Thyroid gland (tissue), 4 donors: ENCODE data around the gene OR1F1. TPM values are rescaled to one million over a fixed set of nuclear protein-coding genes. Genes with fewer than 3 reads are reported as not detected.

ENCODE experiments used
- DNase-seq, 2 donors: peaks; one replicate each; pipeline ENCODE4 v3.0.0-alpha.2; 2019
- H3K27ac ChIP-seq, 3 donors: fragments of 200-600 bp; sonication (generic); 1 replicate in 2 of 3; 2 replicates in 1 of 3; pipeline ENCODE4 v1.5.1; 2016 to 2019; ENCODE audit warnings: mild to moderate bottlenecking in 1 of 3, moderate library complexity in 1 of 3
- H3K27me3 ChIP-seq: fragments of 200-600 bp; sonication (generic); one replicate; pipeline ENCODE4 v1.5.1; 2019
- H3K36me3 ChIP-seq, 2 donors: fragments of 200-600 bp; sonication (generic); one replicate each; pipeline ENCODE4 v1.5.1; 2016 to 2019
- H3K4me1 ChIP-seq, 2 donors: fragments of 200-600 bp; sonication (generic); one replicate each; pipeline ENCODE4 v1.5.1; 2017 to 2019
- H3K4me3 ChIP-seq, 3 donors: fragments of 200-600 bp; sonication (generic); replicated peaks in 1 of 3; 1 replicate in 2 of 3; 2 replicates in 1 of 3; pipeline ENCODE4 v1.5.1; 2016; ENCODE audit warnings: mild to moderate bottlenecking in 1 of 3
- H3K9me3 ChIP-seq: fragments of 200-600 bp; sonication (generic); one replicate; pipeline ENCODE4 v1.5.1; 2017
- CTCF ChIP-seq, 6 experiments: fragments of 200-600 bp in 3 of 6; fragments of 450-650 bp in 3 of 6; sonication (generic) in 3 of 6; IDR thresholded peaks; one replicate each; pipeline ENCODE4 v1.5.1; 2016 to 2019; ENCODE audit warnings: antibody characterized with exemption in 6 of 6, mild to moderate bottlenecking in 2 of 6, inconsistent platforms in 1 of 6, moderate library complexity in 1 of 6
- POLR2A ChIP-seq, 2 donors: fragments of 450-650 bp; IDR thresholded peaks; one replicate each; pipeline ENCODE4 v1.6.1; 2017; ENCODE audit warnings: antibody characterized with exemption in 2 of 2, mild to moderate bottlenecking in 2 of 2, moderate library complexity in 1 of 2
- WGBS, 2 donors: methylation state at CpG; one replicate each; pipeline ENCODE4 v1.1.5; 2017; 5-methylcytosine and 5-hydroxymethylcytosine counted together
- intact Hi-C: fragments of 100-400 bp; cut with DNase I; formaldehyde crosslinking; loops from one replicate; pipeline ENCODE4 v1.15.1; 2023
- total RNA-seq, 4 donors: library from RNA; depleted of rRNA; stranded (reverse); fragments of >200 nt; gene quantifications; one replicate each; pipeline ENCODE4 v1.2.3, GENCODE V29; 2016

Gene OR1F1
- total RNA-seq, 4 donors from 2014 or later: not detected

GRCh38 chr16:3149630-3150345 lies 38.2 kb upstream of the OR1F1 start:
- intact Hi-C loops: no loop called here
- DNase-seq: peak; percentile 56 to 68
- WGBS, 2 donors: 5 to 6% methylated on average over 6 to 21 of the region's 41 CpGs
- H3K27ac ChIP-seq: peak overlapping the region; percentile 80 to 88 (median 84)
- no peaks in the 10 kb centered on the region for H3K27me3 ChIP-seq
- TF ChIP-seq CTCF (IDR thresholded peaks at IDR 0.05) (peak in 2 of 6 experiments; percentile 18 to 38), POLR2A (IDR thresholded peaks at IDR 0.05) (no peak)
- H3K36me3 ChIP-seq: no peaks in the 10 kb centered on the region
- H3K4me1 ChIP-seq: peaks cover 15 to 16% of the 10 kb centered on the region in 2 donors
- no peaks in the 10 kb centered on the region for H3K9me3 ChIP-seq
- H3K4me3 ChIP-seq: peak overlapping the region; percentile 30 to 69 (median 62)

GRCh38 chr16:3150346-3151218 lies 37.4 kb upstream of the OR1F1 start:
- Histone ChIP-seq H3K27me3 (no peaks in the 10 kb centered on the region), H3K4me3 (peak overlapping the region; percentile 30 to 69 (median 62)), H3K9me3 (no peaks in the 10 kb centered on the region), H3K4me1 (peaks cover 15 to 16% of the 10 kb centered on the region in 2 donors), H3K36me3 (no peaks in the 10 kb centered on the region), H3K27ac (peak overlapping the region; percentile 80 to 88 (median 84))
- intact Hi-C loops: no loop called here
- peak; percentile 96 for DNase-seq
- WGBS, 2 donors: 2 to 3% methylated on average over 33 to 46 of the region's 62 CpGs
- no peak for TF ChIP-seq CTCF (IDR thresholded peaks at IDR 0.05)
- TF ChIP-seq POLR2A (IDR thresholded peaks at IDR 0.05): peak in 1 of 2 donors; percentile 17

GRCh38 chr16:3152027-3152276 lies 36.1 kb upstream of the OR1F1 start:
- TF ChIP-seq POLR2A (IDR thresholded peaks at IDR 0.05) (no peak), CTCF (IDR thresholded peaks at IDR 0.05) (no peak)
- Histone ChIP-seq H3K4me1 (peaks cover 15 to 16% of the 10 kb centered on the region in 2 donors), H3K36me3 (no peaks in the 10 kb centered on the region), H3K27ac (no peak overlapping the region), H3K9me3 (no peaks in the 10 kb centered on the region), H3K27me3 (no peaks in the 10 kb centered on the region), H3K4me3 (peak overlapping the region in 1 of 3 donors; percentile 24)
- intact Hi-C loops: no loop called here
- WGBS, 2 donors: 6 to 10% methylated on average over 15 of the region's 15 CpGs
- no peak for DNase-seq

- intact Hi-C loops: no loop called here
- H3K36me3 ChIP-seq: no peaks in the 10 kb centered on the region
- H3K4me3 ChIP-seq: peak overlapping the region in 1 of 3 donors; percentile 24
- no peaks in the 10 kb centered on the region for H3K9me3 ChIP-seq
- H3K27me3 ChIP-seq: no peaks in the 10 kb centered on the region
- WGBS, 2 donors: 1 to 4% methylated on average over 29 to 42 of the region's 42 CpGs
- peaks cover 18% of the 10 kb centered on the region in 2 donors for H3K4me1 ChIP-seq
- DNase-seq: peak; percentile 85 to 86
- H3K27ac ChIP-seq: peak overlapping the region in 2 of 3 donors; percentile 22 to 33
- TF ChIP-seq POLR2A (IDR thresholded peaks at IDR 0.05) (no peak), CTCF (IDR thresholded peaks at IDR 0.05) (peak in 2 of 6 experiments; percentile 15 to 17)
Measured at GRCh38 chr16:3152277-3152990, 35.6 kb upstream of the OR1F1 start.
